Measurements from ENCODE around the gene TFPI. TPM values are rescaled to one million over a fixed set of nuclear protein-coding genes. Genes with fewer than 3 reads are reported as not detected.

Gene TFPI
- total RNA-seq, 2 donors from 2014 or later: 33.0 to 34.3 TPM

DNA sequence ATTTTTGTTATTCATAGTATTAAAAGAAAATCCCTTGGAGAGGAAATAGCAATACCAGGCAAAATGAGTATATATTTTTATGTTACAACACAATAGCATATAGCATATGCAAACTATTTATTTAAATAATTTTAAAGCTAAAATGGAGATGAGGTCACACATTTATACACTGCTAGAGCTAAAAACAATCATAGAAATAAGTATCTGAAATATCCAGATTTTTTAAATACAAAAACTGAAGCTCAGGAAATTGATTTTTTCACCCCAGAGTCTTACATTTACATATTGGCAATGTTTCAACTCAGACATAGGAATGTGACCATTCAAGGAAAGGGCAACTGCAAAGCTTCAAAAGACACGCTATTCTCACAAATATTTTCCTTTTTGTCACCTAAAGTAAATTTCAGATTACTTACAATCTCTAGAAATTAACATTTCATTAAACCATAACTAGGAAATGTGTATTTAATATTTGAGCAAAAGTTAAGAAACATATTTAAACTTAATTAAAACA lies 8.9 kb downstream of the TFPI start:
- H3K36me3 Mint-ChIP-seq (ENCODE audit: low read depth): no peaks in the 10 kb centered on the region
- no peak overlapping the region for H3K4me3 Mint-ChIP-seq
- H3K9me3 Mint-ChIP-seq: no peaks in the 10 kb centered on the region
- Histone ChIP-seq H3K27me3 (ENCODE audit: control insufficient read depth, insufficient read depth, low read length, poor library complexity, severe bottlenecking) (no peaks in the 10 kb centered on the region), H3K9me3 (ENCODE audit: control insufficient read depth, low read length) (no peaks in the 10 kb centered on the region), H3K27ac (ENCODE audit: low read depth, low read length) (no peak overlapping the region), H3K4me3 (ENCODE audit: low read length) (no peak overlapping the region), H3K9ac (ENCODE audit: extremely low read depth, low read length, poor library complexity, severe bottlenecking) (no peak overlapping the region), H3K4me1 (ENCODE audit: control insufficient read depth, insufficient read depth, low read length) (peaks cover 5% of the 10 kb centered on the region), H3K36me3 (ENCODE audit: control insufficient read depth, insufficient read depth, low read length) (no peaks in the 10 kb centered on the region)
- TF ChIP-seq, protein P1, sequence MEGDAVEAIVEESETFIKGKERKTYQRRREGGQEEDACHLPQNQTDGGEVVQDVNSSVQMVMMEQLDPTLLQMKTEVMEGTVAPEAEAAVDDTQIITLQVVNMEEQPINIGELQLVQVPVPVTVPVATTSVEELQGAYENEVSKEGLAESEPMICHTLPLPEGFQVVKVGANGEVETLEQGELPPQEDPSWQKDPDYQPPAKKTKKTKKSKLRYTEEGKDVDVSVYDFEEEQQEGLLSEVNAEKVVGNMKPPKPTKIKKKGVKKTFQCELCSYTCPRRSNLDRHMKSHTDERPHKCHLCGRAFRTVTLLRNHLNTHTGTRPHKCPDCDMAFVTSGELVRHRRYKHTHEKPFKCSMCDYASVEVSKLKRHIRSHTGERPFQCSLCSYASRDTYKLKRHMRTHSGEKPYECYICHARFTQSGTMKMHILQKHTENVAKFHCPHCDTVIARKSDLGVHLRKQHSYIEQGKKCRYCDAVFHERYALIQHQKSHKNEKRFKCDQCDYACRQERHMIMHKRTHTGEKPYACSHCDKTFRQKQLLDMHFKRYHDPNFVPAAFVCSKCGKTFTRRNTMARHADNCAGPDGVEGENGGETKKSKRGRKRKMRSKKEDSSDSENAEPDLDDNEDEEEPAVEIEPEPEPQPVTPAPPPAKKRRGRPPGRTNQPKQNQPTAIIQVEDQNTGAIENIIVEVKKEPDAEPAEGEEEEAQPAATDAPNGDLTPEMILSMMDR (conservative IDR thresholded peaks at IDR 0.05): no peak
- DNase-seq: no peak
- no peak overlapping the region for H3K27ac Mint-ChIP-seq
- H3K4me1 Mint-ChIP-seq: peaks cover 48% of the 10 kb centered on the region
- WGBS, 2 experiments (ENCODE audit: insufficient coverage in 1 of 2, insufficient read length in 1 of 2): 83 to 100% methylated on average over 1 of the region's 1 CpG
- H3K27me3 Mint-ChIP-seq (ENCODE audit: insufficient read depth): no peaks in the 10 kb centered on the region

DNA sequence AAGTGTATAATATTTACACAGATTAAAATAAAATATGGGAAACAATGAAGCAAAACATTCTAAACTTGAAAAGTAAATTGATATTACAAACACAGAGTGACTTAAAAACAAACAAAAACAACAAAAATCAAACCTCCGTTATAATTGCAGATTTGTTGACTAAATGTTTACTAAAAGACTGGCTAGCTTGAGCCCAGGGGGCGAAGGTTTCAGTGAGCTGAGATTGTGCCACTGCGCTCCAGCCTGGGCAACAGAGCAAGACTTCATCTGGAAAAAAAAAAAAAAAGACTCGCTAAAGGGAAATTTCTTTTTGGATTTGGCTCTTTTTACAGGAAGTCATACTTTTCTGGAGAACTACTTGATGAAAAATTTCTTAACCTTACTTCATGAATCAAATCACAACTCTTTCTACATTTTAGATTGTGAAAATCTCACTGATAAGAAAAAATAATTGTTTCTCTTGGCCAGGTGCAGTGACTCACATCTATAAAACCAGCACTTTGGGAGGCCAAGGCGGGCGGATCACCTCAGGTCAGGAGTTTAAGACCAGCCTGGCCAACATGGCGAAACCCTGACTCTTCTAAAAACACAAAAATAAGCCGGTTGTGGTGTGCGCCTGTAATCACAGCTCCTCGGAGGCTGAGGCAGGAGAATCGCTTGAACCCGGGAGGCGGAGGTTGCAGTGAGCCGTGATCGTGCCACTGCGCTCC lies 9.7 kb downstream of the TFPI start:
- no peak overlapping the region for H3K4me3 ChIP-seq (ENCODE audit: low read length)
- H3K4me1 ChIP-seq (ENCODE audit: control insufficient read depth, insufficient read depth, low read length): peaks cover 5% of the 10 kb centered on the region
- no peak for DNase-seq
- H3K27ac ChIP-seq (ENCODE audit: low read depth, low read length): no peak overlapping the region
- Mint-ChIP-seq H3K4me1 (peaks cover 42% of the 10 kb centered on the region), H3K4me3 (no peak overlapping the region), H3K27me3 (ENCODE audit: insufficient read depth) (no peaks in the 10 kb centered on the region), H3K9me3 (no peaks in the 10 kb centered on the region), H3K36me3 (ENCODE audit: low read depth) (no peaks in the 10 kb centered on the region), H3K27ac (no peak overlapping the region)
- no peaks in the 10 kb centered on the region for H3K36me3 ChIP-seq (ENCODE audit: control insufficient read depth, insufficient read depth, low read length)
- H3K9ac ChIP-seq (ENCODE audit: extremely low read depth, low read length, poor library complexity, severe bottlenecking): no peak overlapping the region
- 86 to 92% methylated on average over 5 to 15 of the region's 16 CpGs for WGBS, 2 experiments (ENCODE audit: insufficient coverage in 1 of 2, insufficient read length in 1 of 2)
- no peaks in the 10 kb centered on the region for H3K9me3 ChIP-seq (ENCODE audit: control insufficient read depth, low read length)
- H3K27me3 ChIP-seq (ENCODE audit: control insufficient read depth, insufficient read depth, low read length, poor library complexity, severe bottlenecking): no peaks in the 10 kb centered on the region
- TF ChIP-seq, protein P1 (conservative IDR thresholded peaks at IDR 0.05): no peak

DNA sequence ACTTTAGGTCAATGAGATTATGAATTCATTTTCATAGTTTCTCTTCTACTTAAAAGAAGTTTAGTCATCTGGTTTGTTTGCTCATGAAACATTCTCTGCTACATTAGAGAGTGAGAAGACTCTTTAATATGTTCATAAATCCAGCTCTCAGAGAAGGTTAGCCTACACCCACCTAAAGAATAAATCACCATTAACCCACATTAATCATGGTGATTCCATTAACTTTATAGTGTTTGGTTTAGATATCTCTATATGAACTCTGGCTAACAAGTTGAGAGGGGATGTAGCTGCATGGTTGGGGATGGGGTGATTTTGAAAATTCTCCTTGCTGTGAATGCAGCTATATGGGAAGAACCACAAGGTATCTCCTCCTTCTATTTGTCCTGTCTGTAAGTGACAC lies 10.7 kb downstream of the TFPI start:
- Mint-ChIP-seq H3K27ac (no peak overlapping the region), H3K4me3 (no peak overlapping the region), H3K36me3 (ENCODE audit: low read depth) (no peaks in the 10 kb centered on the region), H3K27me3 (ENCODE audit: insufficient read depth) (no peaks in the 10 kb centered on the region), H3K9me3 (peaks cover 2% of the 10 kb centered on the region), H3K4me1 (peaks cover 33% of the 10 kb centered on the region)
- H3K9me3 ChIP-seq (ENCODE audit: control insufficient read depth, low read length): peaks cover under 1% of the 10 kb centered on the region
- no peak overlapping the region for H3K27ac ChIP-seq (ENCODE audit: low read depth, low read length)
- no peak overlapping the region for H3K9ac ChIP-seq (ENCODE audit: extremely low read depth, low read length, poor library complexity, severe bottlenecking)
- no peaks in the 10 kb centered on the region for H3K27me3 ChIP-seq (ENCODE audit: control insufficient read depth, insufficient read depth, low read length, poor library complexity, severe bottlenecking)
- no peak for DNase-seq
- H3K4me3 ChIP-seq (ENCODE audit: low read length): no peak overlapping the region
- peaks cover 5% of the 10 kb centered on the region for H3K4me1 ChIP-seq (ENCODE audit: control insufficient read depth, insufficient read depth, low read length)
- TF ChIP-seq, protein P1 (conservative IDR thresholded peaks at IDR 0.05): no peak
- H3K36me3 ChIP-seq (ENCODE audit: control insufficient read depth, insufficient read depth, low read length): no peaks in the 10 kb centered on the region
